DOHH2 (cell line): ENCODE data around the gene EPHA2.

ENCODE experiments used
- H3F3A ChIP-seq: fragments of 200-600 bp; sonication (generic), shearing (Covaris generic); 2 replicates; pipeline ENCODE4 v1.6.0; 2016; ENCODE audit warnings: antibody characterized with exemption, mild to moderate bottlenecking; ENCODE audit not compliant: control insufficient read depth, insufficient read depth
- H3K27ac ChIP-seq: fragments of 200-600 bp; sonication (generic); 2 replicates; pipeline ENCODE4 v1.5.1; 2014; ENCODE audit warnings: low read depth, mild to moderate bottlenecking, low read length, moderate library complexity
- H3K27me3 ChIP-seq: fragments of 200-600 bp; sonication (generic); 2 replicates; pipeline ENCODE4 v1.6.1; 2014; ENCODE audit warnings: mild to moderate bottlenecking, low read length, mixed read lengths; ENCODE audit not compliant: control insufficient read depth
- H3K36me3 ChIP-seq: fragments of 200-600 bp; sonication (generic); 2 replicates; pipeline ENCODE4 v1.6.1; 2014; ENCODE audit warnings: mild to moderate bottlenecking, low read length, moderate library complexity, mixed read lengths; ENCODE audit not compliant: control insufficient read depth
- H3K4me1 ChIP-seq: fragments of 200-600 bp; sonication (generic); 2 replicates; pipeline ENCODE4 v1.6.1; 2014; ENCODE audit warnings: mild to moderate bottlenecking, low read length, mixed read lengths; ENCODE audit not compliant: control insufficient read depth
- H3K4me2 ChIP-seq: fragments of 200-600 bp; sonication (generic); 2 replicates; pipeline ENCODE4 v1.6.0; 2014; ENCODE audit warnings: mild to moderate bottlenecking, low read length, moderate library complexity
- H3K4me3 ChIP-seq: fragments of 200-600 bp; sonication (generic); 2 replicates; pipeline ENCODE4 v1.5.1; 2014; ENCODE audit warnings: mild to moderate bottlenecking, low read length, mixed read lengths
- H3K79me2 ChIP-seq: fragments of 200-600 bp; sonication (generic); 2 replicates; pipeline ENCODE4 v1.6.1; 2014; ENCODE audit warnings: mild to moderate bottlenecking, low read length, mixed read lengths; ENCODE audit not compliant: control insufficient read depth
- H3K9me2 ChIP-seq: fragments of 200-600 bp; sonication (generic); replicated peaks from 2 replicates; pipeline ENCODE4 v1.6.1; 2014; ENCODE audit warnings: mild to moderate bottlenecking, low read length, mixed read lengths; ENCODE audit not compliant: control insufficient read depth
- H3K9me3 ChIP-seq: fragments of 200-600 bp; sonication (generic); 2 replicates; pipeline ENCODE4 v1.6.1; 2014; ENCODE audit warnings: antibody characterized with exemption, low read length, mixed read lengths; ENCODE audit not compliant: control insufficient read depth, insufficient read depth
- H4K20me1 ChIP-seq: fragments of 200-600 bp; sonication (generic); 2 replicates; pipeline ENCODE4 v1.6.0; 2014; ENCODE audit warnings: low read depth, mild to moderate bottlenecking, antibody characterized with exemption, low read length, moderate library complexity; ENCODE audit not compliant: control insufficient read depth, insufficient read depth
- CTCF ChIP-seq: fragments of 200-600 bp; sonication (generic); IDR thresholded peaks from one replicate; pipeline ENCODE4 v1.5.1; 2014; ENCODE audit warnings: antibody characterized with exemption, mild to moderate bottlenecking, low read depth, low read length; ENCODE audit not compliant: poor library complexity, severe bottlenecking
- EZH2phosphoT487 ChIP-seq: fragments of 200-600 bp; sonication (generic); IDR thresholded peaks from 2 replicates; pipeline ENCODE4 v1.6.1; 2017; ENCODE audit warnings: borderline replicate concordance, mild to moderate bottlenecking, antibody characterized with exemption, low read length, moderate library complexity, mixed read lengths

The EPHA2 gene

DNA sequence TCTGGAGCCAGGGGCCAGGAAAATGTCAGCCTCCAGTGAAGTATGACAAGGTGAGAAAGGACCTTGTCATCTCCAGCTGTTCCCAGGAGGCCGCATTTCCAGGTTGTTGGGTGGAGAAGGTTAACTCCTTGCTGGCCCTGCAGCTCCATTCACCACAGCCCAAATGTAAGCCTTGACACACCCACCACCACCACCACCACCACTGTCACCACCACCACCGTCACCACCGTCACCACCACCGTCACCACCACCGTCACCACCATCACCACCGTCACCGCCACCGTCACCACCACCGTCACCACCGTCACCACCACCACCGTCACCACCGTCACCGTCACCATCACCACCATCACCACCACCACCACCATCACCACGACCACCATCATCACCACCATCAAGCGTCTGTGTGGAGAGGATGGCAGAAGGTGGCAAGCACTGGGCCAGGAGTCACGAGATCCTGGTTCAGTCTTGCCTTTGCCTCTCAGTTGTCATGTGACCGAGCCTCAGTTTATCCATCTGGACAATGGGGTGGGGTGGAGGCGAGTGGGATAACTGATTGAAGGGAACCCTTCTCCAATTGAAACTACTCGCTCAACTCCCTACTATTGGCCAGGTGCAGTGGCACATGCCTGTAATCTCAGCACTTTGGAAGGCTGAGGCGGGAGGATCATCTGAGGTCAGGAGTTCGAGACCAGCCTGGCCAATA, 61.3 kb downstream of the EPHA2 start:
- Histone ChIP-seq H4K20me1 (no peaks in the 10 kb centered on the region), H3K4me1 (no peaks in the 10 kb centered on the region), H3K9me3 (no peaks in the 10 kb centered on the region), H3K4me3 (no peak overlapping the region), H3K36me3 (no peaks in the 10 kb centered on the region), H3K79me2 (no peaks in the 10 kb centered on the region), H3F3A (no peaks in the 10 kb centered on the region), H3K27me3 (no peaks in the 10 kb centered on the region), H3K4me2 (no peak overlapping the region), H3K27ac (no peak overlapping the region), H3K9me2 (no peaks in the 10 kb centered on the region)
- no peak for TF ChIP-seq CTCF
- TF ChIP-seq EZH2phosphoT487, result no peak

DNA sequence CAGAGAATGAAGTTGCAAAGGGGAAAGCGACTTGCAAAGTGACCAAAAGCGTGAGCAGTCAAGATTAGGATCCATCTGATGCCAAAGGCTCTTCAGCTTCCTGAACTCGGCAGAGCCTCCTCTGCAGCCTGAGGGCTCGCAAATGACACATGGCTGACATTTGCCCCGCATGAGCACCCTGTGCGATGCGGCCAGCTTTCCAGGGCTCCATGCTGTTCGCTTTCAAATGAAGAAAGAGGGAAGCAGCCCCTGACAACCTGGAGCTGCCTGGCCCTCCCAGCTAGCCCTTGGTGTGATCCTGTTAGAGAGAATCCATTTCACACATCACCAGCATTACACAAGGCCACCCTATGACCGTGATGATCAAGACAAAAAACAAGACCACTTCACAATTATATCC, 62.3 kb downstream of the EPHA2 start:
- Histone ChIP-seq H3K27ac (no peak overlapping the region), H3K36me3 (no peaks in the 10 kb centered on the region), H3K79me2 (no peaks in the 10 kb centered on the region), H3F3A (no peaks in the 10 kb centered on the region), H3K27me3 (no peaks in the 10 kb centered on the region; the same call in 1 of the 2 replicates), H3K4me3 (no peak overlapping the region), H3K4me1 (no peaks in the 10 kb centered on the region), H4K20me1 (no peaks in the 10 kb centered on the region), H3K4me2 (no peak overlapping the region), H3K9me3 (no peaks in the 10 kb centered on the region), H3K9me2 (no peaks in the 10 kb centered on the region)
- no peak for TF ChIP-seq CTCF

DNA sequence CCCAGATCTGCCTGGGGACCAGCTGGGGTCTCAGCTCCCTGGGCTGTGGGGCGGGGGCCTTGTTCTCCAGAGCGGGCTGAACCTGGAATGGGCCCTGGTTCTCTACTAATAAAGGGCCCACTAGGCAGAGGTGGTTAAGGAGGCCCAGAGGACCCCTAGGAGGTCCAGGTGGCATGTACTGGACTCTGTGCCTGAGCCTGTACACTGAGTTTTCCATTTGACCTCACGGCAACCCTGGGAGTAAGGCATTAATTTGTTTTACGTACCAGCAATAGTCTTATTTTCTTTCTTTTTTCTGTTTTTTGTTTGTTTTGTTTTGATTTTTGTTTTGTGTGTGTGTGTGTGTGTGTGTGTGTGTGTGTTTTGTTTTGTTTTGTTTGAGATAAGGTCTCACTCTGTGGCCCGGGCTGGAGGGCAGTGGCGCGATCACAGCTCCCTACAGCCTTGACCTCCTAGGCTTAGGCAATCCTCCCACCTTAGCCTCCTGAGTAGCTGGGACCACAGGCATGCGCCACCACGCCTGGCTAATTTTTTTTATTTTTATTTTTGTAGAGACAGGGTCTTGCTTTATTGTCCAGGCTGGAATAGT, 62.9 kb downstream of the EPHA2 start:
- Histone ChIP-seq H3F3A (no peaks in the 10 kb centered on the region), H3K79me2 (no peaks in the 10 kb centered on the region), H3K27ac (no peak overlapping the region), H3K4me2 (no peak overlapping the region), H3K4me1 (no peaks in the 10 kb centered on the region), H3K4me3 (no peak overlapping the region), H3K9me2 (no peaks in the 10 kb centered on the region), H3K27me3 (peaks cover 5% of the 10 kb centered on the region; the same call in 1 of the 2 replicates), H3K9me3 (no peaks in the 10 kb centered on the region), H3K36me3 (no peaks in the 10 kb centered on the region), H4K20me1 (no peaks in the 10 kb centered on the region)
- no peak for TF ChIP-seq CTCF
